Activated CD8-positive, alpha-beta memory T cell treated with anti-CD3 and anti-CD28 coated beads, Interleukin-2, amount 50 U/mL, for 24 hours (primary cell): ENCODE results near the gene TREML4.

Source experiments
- DNase-seq: peaks from one replicate; pipeline ENCODE4 v3.0.0-alpha.2; 2020; ENCODE audit errors: extremely low read depth

Gene TREML4

GRCh38 chr6:41284726-41285125 is 56.6 kb downstream of the TREML4 start:
- DNase-seq: no peak

DNA sequence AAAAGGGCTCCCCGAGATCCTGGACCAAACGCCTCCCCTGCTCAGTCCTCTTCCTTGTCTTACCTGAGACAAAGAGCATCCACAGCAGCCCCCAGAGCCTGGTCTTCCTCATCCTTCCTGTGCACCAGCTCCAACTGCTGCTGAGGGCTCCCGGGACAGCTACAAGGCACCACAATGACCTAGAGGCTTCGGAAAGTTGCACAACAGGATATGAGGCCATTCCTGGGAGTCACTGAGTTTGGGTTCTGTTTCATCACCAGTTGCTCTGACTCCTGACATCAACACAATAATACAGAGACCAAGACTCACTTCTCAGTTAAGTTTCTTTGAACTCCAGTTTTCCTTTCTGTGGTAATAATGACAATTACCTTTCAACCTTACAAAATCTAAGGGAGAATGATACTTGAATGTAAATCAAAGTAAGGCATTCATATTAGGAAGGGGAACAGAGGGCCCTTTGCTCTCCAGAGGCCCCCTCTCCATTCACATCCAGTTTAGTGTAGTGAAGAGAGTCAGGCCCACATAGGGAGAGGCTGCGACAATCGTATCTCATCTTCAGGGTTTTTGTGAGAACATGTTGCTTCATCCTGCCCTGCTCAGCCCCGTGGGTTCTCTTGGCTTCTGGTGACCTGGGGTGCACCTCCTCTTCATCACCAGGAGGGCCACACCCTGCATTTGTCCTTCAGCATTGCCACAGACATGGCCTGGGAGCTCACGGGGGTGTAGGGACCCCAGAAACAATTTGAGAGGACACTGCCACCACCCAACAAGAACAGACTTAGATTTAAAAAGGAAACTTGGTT is 58.6 kb downstream of the TREML4 start, which contains the start of gene TREM1:
Gene TREM1 (minus strand): TSS at position 139 of the 803 bp plus-strand sequence. CDS start 27 bp downstream, at position 112.
- no peak for DNase-seq

DNA sequence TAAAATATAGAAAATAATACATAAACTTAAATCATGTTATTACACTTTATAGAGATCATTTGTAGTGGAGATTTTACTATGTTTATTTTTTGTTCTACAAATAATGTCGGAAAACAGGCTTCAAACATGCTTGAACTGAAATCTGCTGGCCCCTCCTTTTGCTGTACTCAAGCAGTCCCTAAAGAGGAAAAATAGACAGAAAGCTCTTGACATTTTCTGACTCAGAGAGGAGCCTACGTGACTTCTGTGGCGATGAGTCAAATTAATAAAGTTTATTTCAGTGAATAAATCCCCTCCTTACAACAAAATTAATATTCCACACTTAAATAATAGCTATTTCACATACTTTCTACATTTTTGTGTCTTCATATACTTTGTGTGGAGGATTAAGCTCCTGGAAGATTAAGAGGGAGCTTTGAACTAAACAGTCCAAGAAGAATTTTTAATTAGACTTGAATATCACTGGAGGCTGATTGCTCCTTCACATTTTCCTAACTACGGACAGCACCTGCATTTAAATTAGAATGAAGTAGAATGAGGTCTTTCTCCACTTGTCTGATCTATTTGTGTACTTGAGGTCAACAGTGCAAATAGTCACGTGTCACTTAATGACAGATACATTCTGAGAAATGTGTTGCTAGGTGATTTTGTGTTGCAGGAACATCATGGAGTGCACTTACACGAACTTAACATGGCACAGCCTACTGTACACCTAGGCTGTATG is 60.0 kb downstream of the TREML4 start:
- no peak for DNase-seq
